Motor neuron (in vitro differentiated cells): ENCODE data around the gene KIRREL1. TPM values are rescaled to one million over a fixed set of nuclear protein-coding genes. Genes with fewer than 3 reads are reported as not detected.

ENCODE experiments used
- ATAC-seq, 8 experiments: fragments of 200-7000 bp; cut with Tn5 transposase; replicated peaks in 6 of 8; 2 replicates each; pipeline ENCODE4 v1.8.0; 2021; ENCODE audit warnings: mild to moderate bottlenecking in 8 of 8, moderate library complexity in 8 of 8
- H3K27ac ChIP-seq, 2 donors: fragments of 250-450 bp; sonication (Bioruptor Pico); 2 replicates each; pipeline ENCODE4 v1.9.0; 2021; ENCODE audit warnings: antibody characterized with exemption in 2 of 2, mild to moderate bottlenecking in 2 of 2, moderate library complexity in 1 of 2
- H3K4me1 ChIP-seq, 2 donors: fragments of 250-450 bp; sonication (Bioruptor Pico); replicated peaks in 1 of 2; 2 replicates each; pipeline ENCODE4 v1.6.1; 2021; ENCODE audit warnings: antibody characterized with exemption in 2 of 2, mild to moderate bottlenecking in 2 of 2, moderate library complexity in 1 of 2
- H3K4me3 ChIP-seq, 5 donors: fragments of 250-450 bp; sonication (Bioruptor Pico); 2 replicates each; pipeline ENCODE4 v1.9.0; 2021; ENCODE audit warnings: antibody characterized with exemption in 5 of 5, mild to moderate bottlenecking in 5 of 5, moderate library complexity in 4 of 5
- WGBS, 10 experiments: fragments of 450-650 bp; shearing (Covaris generic); methylation state at CpG; one replicate each; pipeline ENCODE4 v1.0.0; 2022; 5-methylcytosine and 5-hydroxymethylcytosine counted together
- in situ Hi-C, 9 experiments: fragments of 400-800 bp; cut with MboI; loops; one replicate each; pipeline ENCODE4 v1.15.0; 2021; ENCODE audit warnings: low sequenced_read_pairs in 9 of 9, low pct_unique_long_range_greater_than_20kb in 2 of 9; ENCODE audit not compliant: unreplicated experiment in 9 of 9
- total RNA-seq, 8 experiments: library from RNA; unstranded; fragments of 300-600 nt; gene quantifications; 2 replicates each; pipeline versions ENCODE4 v1.2.3 to v1.2.4, GENCODE V29; 2022

KIRREL1 gene
- total RNA-seq, result 10 to 100 TPM; 22.9 to 52.3 (median 35.4) TPM

GRCh38 chr1:157993147-157993917 is at the start of gene KIRREL1:
TSS of gene KIRREL1 (plus strand) at chr1:157993645. CDS start at chr1:157993677, 32 bp downstream.
- in situ Hi-C loops, result loop anchor here in 3 of 9 experiments (25.0 kb wide), 1 partner anchor 119 kb away; no protein-coding TSS in a partner anchor
- Histone ChIP-seq H3K4me1 (peaks cover 28 to 44% of the 10 kb centered on the region in 2 donors), H3K4me3 (peak within 1 kb of the TSS; percentile 68 to 98 (median 92)), H3K27ac (peak within 1 kb of the TSS; percentile 76 to 79)
- WGBS, 10 experiments, result 0% methylated on average over 1 of the region's 62 CpGs; no CpG with 5 or more reads in 8 of the 10 experiments
- peak; percentile 48 to 73 (median 64) for ATAC-seq

- no peak overlapping the region for H3K4me3 ChIP-seq
- in situ Hi-C loops, result loop anchor here in 2 of 9 experiments (25.0 kb wide), 1 partner anchor 357 kb away; the partner anchor contains the start of gene FCRL4 (in 2 of the 2)
- 56 to 100% (median 86%) methylated on average over 2 to 5 of the region's 5 CpGs for WGBS, 10 experiments
These were observed 48.7 kb upstream of the KIRREL1 start for GRCh38 chr1:157944663-157945280.

GRCh38 chr1:157948312-157949073 is 45.0 kb upstream of the KIRREL1 start:
- WGBS, 10 experiments, result 0 to 78% (median 46%) methylated on average over 1 to 5 of the region's 6 CpGs; no CpG with 5 or more reads in 2 of the 10 experiments
- H3K27ac ChIP-seq, result peak overlapping the region in 1 of 2 donors; percentile 40
- ATAC-seq, result peak; percentile 86 to 98 (median 93)
- H3K4me1 ChIP-seq, result peaks cover 9 to 24% of the 10 kb centered on the region in 2 donors
- no peak overlapping the region for H3K4me3 ChIP-seq
- in situ Hi-C loops, result loop anchor here in 2 of 9 experiments (25.0 kb wide), 1 partner anchor 361 kb away; the partner anchor contains the start of gene FCRL4 (in 2 of the 2)

More at GRCh38 chr1:157944663-157945280, 48.7 kb upstream of the KIRREL1 start:
- no peak for ATAC-seq
- Histone ChIP-seq H3K27ac (no peak overlapping the region), H3K4me1 (peaks cover 2 to 4% of the 10 kb centered on the region in 2 donors)

GRCh38 chr1:157949074-157949354 is 44.4 kb upstream of the KIRREL1 start:
- Histone ChIP-seq H3K4me1 (peaks cover 9 to 24% of the 10 kb centered on the region in 2 donors), H3K27ac (no peak overlapping the region), H3K4me3 (no peak overlapping the region)
- in situ Hi-C loops, result loop anchor here in 2 of 9 experiments (25.0 kb wide), 1 partner anchor 362 kb away; the partner anchor contains the start of gene FCRL4 (in 2 of the 2)
- peak in 5 of 8 experiments; percentile 21 to 71 (median 67) for ATAC-seq

GRCh38 chr1:157951230-157951629 is 42.2 kb upstream of the KIRREL1 start:
- 0 to 91% (median 71%) methylated on average over 1 to 5 of the region's 5 CpGs for whole genome bisulfite sequencing, 10 experiments
- in situ Hi-C loops, result loop anchor here in 2 of 9 experiments (25.0 kb wide), 2 partner anchors 364 to 586 kb away; partner anchors contain the start of gene FCRL4 (in 1 of the 2)
- no peak overlapping the region for H3K4me3 ChIP-seq
- no peak for ATAC-seq
- H3K4me1 ChIP-seq, result peaks cover 9 to 24% of the 10 kb centered on the region in 2 donors
- H3K27ac ChIP-seq, result no peak overlapping the region

- H3K4me3 ChIP-seq, result no peak overlapping the region
- H3K4me1 ChIP-seq, result peaks cover 10 to 33% of the 10 kb centered on the region in 2 donors
- in situ Hi-C loops, result loop anchor here in 2 of 9 experiments (25.0 kb wide), 2 partner anchors 365 to 585 kb away; partner anchors contain the start of gene FCRL4 (in 1 of the 2)
- no peak overlapping the region for H3K27ac ChIP-seq
- 0 to 65% (median 6%) methylated on average over 2 to 3 of the region's 3 CpGs for WGBS, 10 experiments
- ATAC-seq, result no peak
These were observed 40.8 kb upstream of the KIRREL1 start for GRCh38 chr1:157952601-157953000.

GRCh38 chr1:157955221-157955620 is 38.2 kb upstream of the KIRREL1 start:
- no peak overlapping the region for H3K27ac ChIP-seq

GRCh38 chr1:157955857-157956256 is 37.6 kb upstream of the KIRREL1 start:
- H3K4me3 ChIP-seq, result no peak overlapping the region
- in situ Hi-C loops, result loop anchor here in 2 of 9 experiments (25.0 kb wide), 2 partner anchors 369 to 581 kb away; partner anchors contain the start of gene FCRL4 (in 1 of the 2)
- WGBS, 10 experiments, result 0 to 100% (median 91%) methylated on average over 1 to 6 of the region's 6 CpGs; no CpG with 5 or more reads in 1 of the 10 experiments

More at GRCh38 chr1:157955221-157955620, 38.2 kb upstream of the KIRREL1 start:
- in situ Hi-C loops, result loop anchor here in 2 of 9 experiments (25.0 kb wide), 2 partner anchors 368 to 582 kb away; partner anchors contain the start of gene FCRL4 (in 1 of the 2)
- no peak overlapping the region for H3K4me3 ChIP-seq
- peaks cover 15 to 39% of the 10 kb centered on the region in 2 donors for H3K4me1 ChIP-seq
- ATAC-seq, result no peak

GRCh38 chr1:157956732-157957131 is 36.7 kb upstream of the KIRREL1 start:
- in situ Hi-C loops, result loop anchor here in 2 of 9 experiments (25.0 kb wide), 2 partner anchors 369 to 581 kb away; partner anchors contain the start of gene FCRL4 (in 1 of the 2)
- Histone ChIP-seq H3K27ac (no peak overlapping the region), H3K4me1 (peaks cover 17 to 35% of the 10 kb centered on the region in 2 donors), H3K4me3 (no peak overlapping the region)
- ATAC-seq, result no peak
- 0 to 80% (median 46%) methylated on average over 1 to 2 of the region's 2 CpGs; no CpG with 5 or more reads in 2 of the 10 experiments for whole genome bisulfite sequencing, 10 experiments

More at GRCh38 chr1:157955857-157956256, 37.6 kb upstream of the KIRREL1 start:
- no peak for ATAC-seq
- Histone ChIP-seq H3K4me1 (peaks cover 15 to 39% of the 10 kb centered on the region in 2 donors), H3K27ac (no peak overlapping the region)

- H3K4me1 ChIP-seq, result peaks cover 21 to 31% of the 10 kb centered on the region in 2 donors
- in situ Hi-C loops, result loop anchor here in 2 of 9 experiments (25.0 kb wide), 2 partner anchors 371 to 579 kb away; partner anchors contain the start of gene FCRL4 (in 1 of the 2)
- no peak overlapping the region for H3K27ac ChIP-seq
- 12 to 84% (median 60%) methylated on average over 1 to 3 of the region's 3 CpGs; no CpG with 5 or more reads in 3 of the 10 experiments for WGBS, 10 experiments
- no peak for ATAC-seq
- no peak overlapping the region for H3K4me3 ChIP-seq
These were observed 35.2 kb upstream of the KIRREL1 start for GRCh38 chr1:157958263-157958662.

- no peak overlapping the region for H3K4me3 ChIP-seq
- ATAC-seq, result no peak
- in situ Hi-C loops, result loop anchor here in 6 of 9 experiments (5.0 to 25.0 kb wide), 5 partner anchors 155 to 578 kb away; partner anchors contain the start of gene FCRL4 (in 1 of the 6)
- WGBS, 10 experiments, result 49 to 100% (median 95%) methylated on average over 1 to 5 of the region's 5 CpGs
- H3K27ac ChIP-seq, result no peak overlapping the region
- H3K4me1 ChIP-seq, result peaks cover 26 to 33% of the 10 kb centered on the region in 2 donors
These were observed 33.7 kb upstream of the KIRREL1 start for GRCh38 chr1:157959750-157960149.

- ATAC-seq, result no peak
- no peak overlapping the region for H3K27ac ChIP-seq
- in situ Hi-C loops, result loop anchor here in 6 of 9 experiments (5.0 to 25.0 kb wide), 5 partner anchors 154 to 577 kb away; partner anchors contain the start of gene FCRL4 (in 1 of the 6)
- 67 to 100% (median 91%) methylated on average over 1 to 2 of the region's 2 CpGs; no CpG with 5 or more reads in 5 of the 10 experiments for whole genome bisulfite sequencing, 10 experiments
- peaks cover 35 to 40% of the 10 kb centered on the region in 2 donors for H3K4me1 ChIP-seq
- H3K4me3 ChIP-seq, result no peak overlapping the region
These were observed 32.7 kb upstream of the KIRREL1 start for GRCh38 chr1:157960773-157961172.
